GM23338 (cell line): ENCODE data around the gene HOXC12.

Experiments
- CTCF ChIP-seq, 2 experiments: fragments of 200-600 bp in 1 of 2; sonication (generic) in 1 of 2; conservative IDR thresholded peaks; 2 replicates each; pipeline versions ENCODE4 v1.5.1 to v1.6.1; 2016 to 2017; ENCODE audit warnings: antibody characterized with exemption in 2 of 2, low read depth in 2 of 2, mild to moderate bottlenecking in 2 of 2, moderate library complexity in 1 of 2
- EZH2 ChIP-seq: fragments of 200-600 bp; sonication (generic); IDR thresholded peaks from one replicate; pipeline ENCODE4 v1.8.0; 2017; ENCODE audit warnings: antibody characterized with exemption, mild to moderate bottlenecking, low read depth; ENCODE audit not compliant: unreplicated experiment
- EZH2phosphoT487 ChIP-seq: fragments of 200-600 bp; sonication (generic); IDR thresholded peaks from one replicate; pipeline ENCODE4 v1.8.1; 2018; ENCODE audit warnings: antibody characterized with exemption; ENCODE audit not compliant: unreplicated experiment
- JUNB ChIP-seq: IDR thresholded peaks from one replicate; pipeline ENCODE4 v1.6.1; 2016; ENCODE audit warnings: antibody characterized with exemption; ENCODE audit not compliant: unreplicated experiment
- POLR2AphosphoS5 ChIP-seq: IDR thresholded peaks from 2 replicates; pipeline ENCODE4 v1.6.1; 2016; ENCODE audit warnings: antibody characterized with exemption, low read depth

GRCh38 chr12:53932915-53933314 lies 21.8 kb upstream of the HOXC12 start:
- no peak for TF ChIP-seq CTCF (conservative IDR thresholded peaks at IDR 0.05; ENCODE audit: low read depth in 2 of 2)
- TF ChIP-seq JUNB: no peak
- peak; percentile 61 for TF ChIP-seq EZH2
- TF ChIP-seq EZH2phosphoT487: no peak
- no peak for TF ChIP-seq POLR2AphosphoS5
